Measurements from ENCODE around the gene CEP131.
"Not testable (repeated sequence)": the region's sequence is repeated elsewhere in the genome, so short reads cannot be mapped to it uniquely, and the experiment has no call there.

The CEP131 gene

DNA sequence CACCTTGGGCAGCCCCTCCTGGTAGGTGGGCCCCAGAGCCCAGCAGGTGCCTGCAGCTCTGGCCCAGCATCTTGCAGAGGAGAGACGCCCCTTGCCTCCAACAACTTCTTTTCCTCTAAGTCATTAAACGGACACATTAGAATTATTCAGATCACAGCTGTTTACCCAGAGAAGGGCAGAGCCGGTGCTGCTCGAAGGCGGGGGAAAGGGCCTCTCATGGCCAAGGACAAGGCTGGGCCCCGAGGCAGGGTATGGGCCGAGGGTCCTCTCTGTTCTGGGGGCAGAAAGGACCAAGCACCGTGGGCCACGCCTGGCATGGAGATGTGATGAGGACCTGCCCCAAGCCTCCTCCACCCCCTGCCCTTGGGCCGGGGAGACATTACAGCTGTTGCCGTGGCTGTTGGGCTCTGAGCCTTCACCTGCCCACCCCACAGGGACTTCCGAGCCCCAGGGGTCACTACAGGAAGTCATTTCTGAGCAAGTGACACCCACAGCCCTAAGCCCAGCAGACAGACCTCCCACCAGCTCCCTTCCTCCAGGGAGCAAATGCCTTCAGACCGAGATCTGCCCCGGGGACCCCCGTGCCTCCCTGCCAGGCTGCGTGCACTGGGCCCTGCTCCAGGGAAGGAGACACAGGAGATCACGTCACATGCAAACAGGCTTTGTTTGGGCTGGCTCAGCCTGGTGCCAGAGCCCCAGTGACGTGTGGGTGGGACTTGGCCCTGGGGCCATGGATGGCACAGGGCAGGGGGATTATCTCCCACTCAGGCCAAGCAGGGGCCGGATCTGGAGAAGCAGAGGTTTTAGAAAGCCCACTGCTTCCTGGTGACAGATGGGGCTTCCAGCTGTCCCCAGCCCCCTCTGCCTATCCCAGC, 58.2 kb downstream of the CEP131 start:
- no peak for DNase-seq (ENCODE audit: low read depth)

DNA sequence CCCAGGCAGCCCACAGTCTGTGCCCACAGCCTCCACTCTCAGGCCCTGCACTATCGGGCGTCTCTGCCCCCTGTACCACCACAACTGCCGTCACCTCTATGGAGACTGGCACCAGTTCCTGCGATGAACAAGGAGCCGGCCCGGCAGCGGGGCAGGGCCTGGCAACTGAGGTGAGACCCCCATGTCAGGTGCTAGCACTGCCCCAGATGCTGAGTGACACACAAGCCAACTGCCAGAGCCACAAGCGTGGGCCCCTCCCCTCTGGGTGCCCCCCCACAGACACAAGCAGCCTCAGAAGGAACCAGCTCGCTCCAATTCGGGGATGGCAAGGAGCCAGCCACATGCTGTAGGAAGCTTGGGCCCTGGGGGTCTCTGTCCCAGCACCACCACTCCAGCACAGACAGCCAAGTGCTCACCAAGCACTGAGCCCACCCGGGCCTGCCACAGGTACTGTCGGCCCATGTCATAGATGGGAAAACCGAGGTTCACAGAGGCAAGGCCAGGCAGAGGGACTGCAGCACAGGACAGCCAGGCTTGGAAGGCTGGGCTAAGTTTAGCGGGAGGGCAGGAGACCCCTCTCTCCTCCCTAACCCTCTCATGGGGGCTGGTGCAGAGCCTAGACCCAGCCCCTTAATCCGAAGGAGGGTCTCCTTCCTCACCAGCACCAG, 58.9 kb downstream of the CEP131 start:
- DNase-seq (ENCODE audit: low read depth) = no peak

GRCh38 chr17:81163051-81163695, 59.6 kb downstream of the CEP131 start:
- no peak for DNase-seq (ENCODE audit: low read depth)

DNA sequence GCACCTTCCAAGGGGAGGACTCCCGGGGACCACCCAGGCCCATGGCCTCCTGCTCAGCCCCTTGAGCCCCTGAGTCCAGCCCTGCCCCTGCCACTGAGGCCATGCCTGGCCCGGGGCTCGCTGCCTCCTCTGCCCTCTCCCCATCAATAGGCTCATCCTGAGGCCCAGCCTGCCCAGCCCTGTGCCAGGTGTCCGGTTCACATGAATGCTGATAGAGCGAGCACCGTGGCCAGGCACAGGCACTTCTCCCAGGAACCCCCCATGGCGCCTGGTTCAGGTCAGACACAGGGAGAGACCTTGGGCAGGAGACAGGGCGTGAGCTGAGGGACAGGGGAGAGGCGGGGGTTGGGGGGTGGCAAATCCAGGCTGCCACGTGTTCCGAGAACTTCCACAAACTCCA, 60.3 kb downstream of the CEP131 start:
- no peak for DNase-seq (ENCODE audit: low read depth)

DNA sequence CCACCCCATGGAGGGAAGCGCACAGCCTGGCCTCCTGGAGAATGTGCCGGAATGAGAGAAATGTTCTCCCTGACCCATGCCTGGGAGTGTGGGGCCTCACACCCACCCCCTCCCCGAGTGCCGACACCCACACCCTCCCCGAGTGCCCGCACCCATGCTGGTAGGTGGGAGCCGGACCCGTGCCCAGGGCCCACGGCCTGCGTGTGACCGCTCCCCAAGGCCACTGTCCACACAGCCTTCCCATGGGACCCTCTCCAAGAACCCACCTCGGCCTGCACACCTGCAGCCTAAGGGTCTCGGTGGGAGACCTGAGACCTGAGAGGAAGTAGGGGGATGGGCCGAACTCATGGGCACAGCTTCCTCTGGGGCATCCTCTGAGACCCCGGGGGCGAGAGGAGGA, 60.8 kb downstream of the CEP131 start:
- DNase-seq (ENCODE audit: low read depth) = no peak

GRCh38 chr17:81161536-81161935, 61.2 kb downstream of the CEP131 start:
- DNase-seq (ENCODE audit: low read depth) = no peak

DNA sequence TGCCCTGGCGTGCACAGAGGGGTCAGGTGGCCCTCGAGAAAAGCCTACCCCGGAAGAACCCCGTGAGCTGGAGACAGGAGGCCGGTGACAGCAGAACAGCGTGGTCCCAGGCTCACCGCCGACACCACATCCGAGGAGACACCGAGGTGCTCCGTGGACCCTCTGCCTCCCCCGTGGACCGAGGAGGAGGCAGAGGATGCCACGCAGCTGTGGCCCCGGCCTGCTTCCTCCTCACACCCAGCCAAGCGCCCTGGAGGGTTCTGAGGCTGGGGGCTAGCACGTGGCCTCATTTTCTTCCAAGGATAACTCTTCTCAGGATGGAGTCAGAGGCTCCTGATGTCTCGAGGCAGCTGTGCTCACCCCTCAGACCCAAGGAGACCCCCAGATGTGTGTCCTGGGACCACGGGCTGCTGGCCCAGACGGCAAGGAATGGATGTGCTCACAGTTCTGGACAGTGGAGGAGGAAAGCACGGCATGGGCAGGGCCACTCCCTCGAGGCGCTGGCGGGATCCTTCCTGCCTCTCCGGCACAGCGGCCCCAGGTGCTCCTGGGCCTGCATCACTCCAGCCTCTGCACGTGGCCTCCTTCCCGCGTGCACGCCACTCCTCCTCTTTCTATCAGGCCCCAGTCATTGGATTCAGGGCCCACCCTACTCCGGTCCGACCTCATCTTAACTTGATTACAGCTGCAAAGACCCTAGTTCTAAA, 61.9 kb downstream of the CEP131 start:
- no peak for DNase-seq (ENCODE audit: low read depth)

GRCh38 chr17:81160306-81160705, 62.5 kb downstream of the CEP131 start:
- no peak for DNase-seq (ENCODE audit: low read depth)

GRCh38 chr17:81159611-81160265, 63.0 kb downstream of the CEP131 start:
- DNase-seq (ENCODE audit: low read depth) = no peak

DNA sequence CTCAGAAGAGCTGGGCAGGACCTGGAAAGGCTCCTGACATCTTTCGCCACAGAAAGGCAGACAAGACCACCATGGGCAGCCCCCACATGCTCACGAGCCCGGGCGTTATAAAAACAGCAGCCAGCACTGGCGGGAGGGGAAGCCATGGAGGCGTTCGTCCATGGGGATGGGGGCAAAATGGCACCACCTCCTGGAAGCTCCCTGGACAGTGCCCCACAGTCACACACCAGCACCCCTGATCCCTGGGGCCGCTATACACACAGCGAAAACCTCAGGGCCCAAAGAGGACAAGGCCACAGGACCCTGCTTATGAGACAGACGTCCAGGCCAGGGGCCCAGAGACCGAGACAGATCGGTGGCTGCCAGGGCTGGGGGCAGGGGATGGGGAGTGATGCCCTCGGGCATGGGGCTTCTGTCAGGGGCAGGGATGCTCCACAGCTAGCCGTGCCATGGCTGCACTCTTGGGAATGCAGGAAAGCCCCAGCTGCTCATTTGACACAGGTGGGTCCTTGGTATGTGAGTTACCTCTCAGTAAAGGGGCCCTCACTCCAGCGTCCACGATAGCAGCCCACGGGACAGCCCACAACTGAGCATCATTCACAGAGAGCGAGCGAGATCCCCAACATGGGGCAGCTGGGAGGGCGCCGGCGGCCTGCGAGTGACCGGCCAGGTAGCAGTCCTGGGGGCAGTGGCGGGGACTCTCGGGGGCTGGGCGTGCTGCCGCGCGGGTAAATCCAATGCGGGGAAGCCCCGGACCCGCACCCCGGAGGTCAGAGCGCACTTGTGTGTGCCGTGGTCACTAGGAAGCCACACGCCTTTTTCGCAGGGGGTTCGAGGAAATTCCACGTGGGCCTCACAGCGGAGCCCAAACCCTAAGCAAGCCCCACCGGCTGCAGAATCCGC, 63.8 kb downstream of the CEP131 start:
- no peak for DNase-seq (ENCODE audit: low read depth)

GRCh38 chr17:81157848-81158687, 64.7 kb downstream of the CEP131 start:
- no peak for DNase-seq (ENCODE audit: low read depth)

- DNase-seq (ENCODE audit: low read depth) = no peak
These were observed 65.6 kb downstream of the CEP131 start for GRCh38 chr17:81156866-81157805.

DNA sequence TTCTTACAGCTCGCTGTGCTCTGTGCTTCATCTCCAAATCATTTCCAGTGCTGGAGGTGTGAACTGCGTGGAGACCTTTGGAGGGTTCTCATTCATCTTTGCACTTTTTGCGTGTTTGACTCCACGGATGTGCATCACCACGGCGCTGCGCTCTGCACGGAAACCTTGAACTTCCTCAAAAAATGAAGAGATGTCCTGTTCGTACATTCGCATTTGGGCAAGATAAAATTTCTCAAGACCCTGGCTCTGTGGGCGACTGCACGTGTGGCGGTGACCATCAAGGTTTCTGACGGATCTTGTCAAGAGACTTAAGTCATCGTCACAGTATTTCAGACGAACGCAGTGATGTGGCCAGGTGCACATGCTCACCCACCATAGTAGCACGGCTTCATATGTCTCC, 67.8 kb downstream of the CEP131 start:
- no peak for DNase-seq (ENCODE audit: low read depth)

GRCh38 chr17:81154016-81154415, 68.7 kb downstream of the CEP131 start:
- DNase-seq (ENCODE audit: low read depth) = not testable (repeated sequence)

GRCh38 chr17:81153340-81153803, 69.4 kb downstream of the CEP131 start:
- DNase-seq (ENCODE audit: low read depth) = no peak

DNA sequence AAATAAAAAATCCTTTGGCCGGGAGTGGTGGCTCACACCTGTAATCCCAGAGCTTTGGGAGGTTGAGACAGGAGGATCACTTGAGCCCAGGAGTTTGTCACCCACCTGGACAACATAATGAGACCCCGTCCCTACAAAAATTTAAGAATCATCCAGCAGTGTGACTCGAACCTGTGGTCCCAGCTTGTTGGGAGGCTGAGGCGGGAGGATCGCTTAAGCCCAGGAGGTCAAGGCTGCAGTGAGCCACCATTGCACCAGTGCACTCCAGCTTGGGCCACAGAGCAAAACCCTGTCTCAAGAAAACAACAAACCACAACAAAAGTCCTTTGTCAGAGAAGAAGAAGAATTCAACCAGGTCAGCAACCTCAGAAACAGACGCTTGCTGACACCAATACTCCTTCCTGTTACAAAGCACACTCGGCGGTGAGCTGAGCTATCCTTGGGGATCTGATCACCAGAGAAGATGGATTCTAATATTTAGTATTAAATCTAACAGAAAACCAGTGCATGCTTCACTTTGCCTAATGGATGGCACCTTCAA, 70.4 kb downstream of the CEP131 start:
- DNase-seq (ENCODE audit: low read depth) = no peak

GRCh38 chr17:81151278-81151677, 71.5 kb downstream of the CEP131 start:
- DNase-seq (ENCODE audit: low read depth) = no peak

- DNase-seq (ENCODE audit: low read depth) = no peak
These were observed 72.2 kb downstream of the CEP131 start for GRCh38 chr17:81150377-81151077.

Data from CMK (cell line).